ENCODE data around the gene OR5AS1. TPM values are rescaled to one million over a fixed set of nuclear protein-coding genes. Genes with fewer than 3 reads are reported as not detected.
"Not testable (repeated sequence)": the region's sequence is repeated elsewhere in the genome, so short reads cannot be mapped to it uniquely, and the experiment has no call there.

OR5AS1 gene
- not detected in 2 replicates for total RNA-seq

DNA sequence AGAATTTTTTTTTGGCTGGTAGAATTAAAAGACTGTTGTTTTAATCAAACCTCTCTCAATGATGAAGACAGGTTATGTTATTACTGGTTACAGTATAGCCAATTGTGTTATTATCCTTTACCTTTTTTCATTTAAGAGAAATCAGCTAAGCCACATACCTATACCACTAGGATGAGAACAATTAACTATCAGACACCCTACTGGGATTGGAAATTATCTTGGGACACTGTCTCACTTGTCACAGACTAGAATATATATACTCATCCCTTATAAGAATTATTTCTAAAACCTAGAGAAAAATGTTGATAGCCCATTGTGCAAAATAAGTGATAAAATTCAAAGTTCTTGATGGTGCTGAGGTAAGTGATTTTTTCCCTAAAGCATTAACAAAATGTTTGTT lies at the start of gene OR5AS1:
OR5AS1 (plus strand) TSS at position 301 of the 400 bp plus-strand sequence. CDS start 2,765 bp downstream, outside the sequence.
- H3K27me3 Mint-ChIP-seq (ENCODE audit: low read depth): no peaks in the 10 kb centered on the region
- H3K4me1 Mint-ChIP-seq (ENCODE audit: low read depth): no peaks in the 10 kb centered on the region
- H3K9me3 Mint-ChIP-seq: peaks cover 46% of the 10 kb centered on the region
- DNase-seq (ENCODE audit: low spot score): no peak
- H3K36me3 Mint-ChIP-seq (ENCODE audit: low read depth): no peaks in the 10 kb centered on the region
- no peak within 1 kb of the TSS for H3K4me3 Mint-ChIP-seq (ENCODE audit: low read depth)
- intact Hi-C loops (cut with micrococcal nuclease): no loop called here
- H3K27ac Mint-ChIP-seq: no peak within 1 kb of the TSS

DNA sequence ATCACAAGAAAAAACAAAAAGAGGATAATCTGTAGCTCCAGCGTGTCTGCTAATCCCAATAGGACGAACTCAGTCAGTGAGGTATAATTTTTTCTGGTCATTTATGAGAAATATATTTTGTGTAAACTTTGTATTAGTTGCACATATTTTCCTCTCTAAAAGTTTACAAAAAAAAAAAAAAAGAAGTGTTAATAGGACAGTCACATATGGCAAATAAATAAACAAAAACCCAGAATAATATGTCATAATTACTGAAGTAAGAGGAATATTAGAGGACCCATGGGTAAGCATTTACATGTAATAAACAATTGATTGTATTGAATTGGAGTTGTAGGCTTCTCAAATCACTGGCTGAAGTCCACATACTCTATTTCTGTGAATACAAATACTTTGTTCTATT lies 32.9 kb upstream of the OR5AS1 start, which contains the start of gene OR5F1:
OR5F1 (minus strand) TSS at position 101 of the 400 bp plus-strand sequence; CDS start at position 101, 0 bp downstream.
- no peak for DNase-seq (ENCODE audit: low spot score)

DNA sequence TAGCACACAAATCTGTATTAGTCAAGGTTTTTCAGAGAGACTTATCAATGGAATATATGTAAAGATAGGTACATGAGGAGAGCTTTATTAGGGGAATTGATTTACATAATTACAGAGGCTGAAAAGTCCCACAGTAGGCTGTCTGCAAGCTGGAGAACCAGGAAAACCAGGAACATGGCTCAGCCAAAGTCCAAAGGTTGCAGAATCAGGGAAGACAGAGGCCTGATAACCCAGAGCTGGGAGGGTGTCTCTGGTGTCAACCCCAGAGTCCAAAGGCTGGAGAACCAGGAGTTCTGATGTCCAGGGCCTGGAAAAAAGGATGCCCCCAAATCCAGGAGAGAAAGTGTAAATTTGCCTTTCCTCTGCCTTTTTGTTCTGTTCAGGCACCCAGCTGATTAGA lies 16.7 kb upstream of the OR5AS1 start:
- intact Hi-C loops (cut with micrococcal nuclease): no loop called here
- no peak for DNase-seq (ENCODE audit: low spot score)
- Mint-ChIP-seq H3K36me3 (ENCODE audit: low read depth) (no peaks in the 10 kb centered on the region), H3K27ac (no peak overlapping the region), H3K4me3 (ENCODE audit: low read depth) (no peak overlapping the region), H3K9me3 (peaks cover 31% of the 10 kb centered on the region), H3K27me3 (ENCODE audit: low read depth) (no peaks in the 10 kb centered on the region), H3K4me1 (ENCODE audit: low read depth) (no peaks in the 10 kb centered on the region)

More for the DNA sequence above, 32.9 kb upstream of the OR5AS1 start, which contains the start of gene OR5F1:
- no peak within 1 kb of the TSS for H3K4me3 Mint-ChIP-seq (ENCODE audit: low read depth)
- intact Hi-C loops (cut with micrococcal nuclease): no loop called here
- H3K27me3 Mint-ChIP-seq (ENCODE audit: low read depth): no peaks in the 10 kb centered on the region
- no peaks in the 10 kb centered on the region for H3K4me1 Mint-ChIP-seq (ENCODE audit: low read depth)
- peaks cover 38% of the 10 kb centered on the region for H3K9me3 Mint-ChIP-seq
- no peak within 1 kb of the TSS for H3K27ac Mint-ChIP-seq
- H3K36me3 Mint-ChIP-seq (ENCODE audit: low read depth): no peaks in the 10 kb centered on the region

DNA sequence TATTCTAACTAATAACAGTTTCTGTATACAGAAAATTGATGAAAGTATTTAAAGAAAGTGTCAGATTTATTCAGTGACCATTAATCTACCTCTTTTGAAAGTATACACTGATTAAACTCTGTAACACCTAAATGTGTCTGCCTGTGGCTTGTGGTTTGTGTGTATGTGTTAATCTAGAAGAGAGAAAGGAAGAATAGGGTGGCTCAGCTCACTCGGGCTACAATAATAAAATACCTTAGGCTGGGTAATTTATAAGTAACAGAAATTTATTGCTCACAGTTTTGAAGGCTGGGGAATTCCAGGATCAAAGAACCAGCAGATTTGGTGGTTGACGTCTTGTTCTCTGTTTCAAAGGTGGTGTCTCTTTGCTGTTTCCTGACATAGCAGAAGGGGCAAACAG lies 13.6 kb upstream of the OR5AS1 start:
- H3K36me3 Mint-ChIP-seq (ENCODE audit: low read depth): no peaks in the 10 kb centered on the region
- peaks cover 34% of the 10 kb centered on the region for H3K9me3 Mint-ChIP-seq
- no peak for DNase-seq (ENCODE audit: low spot score)
- intact Hi-C loops (cut with micrococcal nuclease): no loop called here
- no peak overlapping the region for H3K27ac Mint-ChIP-seq
- H3K4me1 Mint-ChIP-seq (ENCODE audit: low read depth): no peaks in the 10 kb centered on the region
- H3K4me3 Mint-ChIP-seq (ENCODE audit: low read depth): no peak overlapping the region
- no peaks in the 10 kb centered on the region for H3K27me3 Mint-ChIP-seq (ENCODE audit: low read depth)

DNA sequence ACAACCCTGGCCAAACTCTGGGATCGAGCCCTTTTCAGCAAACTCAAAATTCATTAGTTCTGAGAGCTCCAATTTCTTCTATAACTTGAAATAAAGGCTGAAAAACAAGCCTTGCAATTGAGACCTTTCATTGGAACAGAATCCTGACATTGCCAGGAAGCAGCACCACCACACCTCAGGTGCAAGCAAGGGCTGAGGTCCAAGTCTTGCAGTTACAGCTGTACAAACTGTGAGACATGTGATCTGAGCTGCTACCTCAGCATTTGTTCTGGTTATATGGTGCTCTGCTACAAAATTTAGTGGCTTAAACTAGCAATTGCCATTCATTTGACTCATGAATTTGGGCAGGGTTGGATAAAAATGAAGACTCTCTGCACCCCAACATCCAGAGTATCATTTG lies 18.1 kb downstream of the OR5AS1 start:
- H3K27ac Mint-ChIP-seq: no peak overlapping the region
- peaks cover 25% of the 10 kb centered on the region for H3K9me3 Mint-ChIP-seq
- no peaks in the 10 kb centered on the region for H3K36me3 Mint-ChIP-seq (ENCODE audit: low read depth)
- H3K27me3 Mint-ChIP-seq (ENCODE audit: low read depth): no peaks in the 10 kb centered on the region
- H3K4me3 Mint-ChIP-seq (ENCODE audit: low read depth): no peak overlapping the region
- no peaks in the 10 kb centered on the region for H3K4me1 Mint-ChIP-seq (ENCODE audit: low read depth)
- no peak for DNase-seq (ENCODE audit: low spot score)
- intact Hi-C loops (cut with micrococcal nuclease): no loop called here

DNA sequence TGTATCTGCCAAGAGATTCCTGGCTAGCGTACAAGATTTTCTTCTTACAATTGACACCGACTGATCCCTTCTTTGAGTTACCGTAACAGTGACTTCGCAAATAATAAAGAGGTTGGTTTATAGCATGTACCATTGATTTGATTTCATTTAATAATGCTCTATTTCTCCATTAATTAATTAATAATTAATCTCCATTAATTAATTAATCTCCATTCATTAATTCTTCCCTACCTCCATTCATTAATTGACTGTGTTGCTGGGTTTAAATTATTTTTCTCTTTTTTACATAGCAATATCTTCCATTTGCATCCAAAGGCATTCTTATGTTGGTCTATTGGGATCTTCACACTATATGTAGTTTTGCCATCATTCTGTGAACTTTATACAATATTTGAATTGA lies 21.0 kb downstream of the OR5AS1 start:
- H3K27ac Mint-ChIP-seq: no peak overlapping the region
- H3K9me3 Mint-ChIP-seq: peaks cover 21% of the 10 kb centered on the region
- no peaks in the 10 kb centered on the region for H3K36me3 Mint-ChIP-seq (ENCODE audit: low read depth)
- no peaks in the 10 kb centered on the region for H3K27me3 Mint-ChIP-seq (ENCODE audit: low read depth)
- no peak for DNase-seq (ENCODE audit: low spot score)
- H3K4me3 Mint-ChIP-seq (ENCODE audit: low read depth): no peak overlapping the region
- intact Hi-C loops (cut with micrococcal nuclease): no loop called here
- no peaks in the 10 kb centered on the region for H3K4me1 Mint-ChIP-seq (ENCODE audit: low read depth)

DNA sequence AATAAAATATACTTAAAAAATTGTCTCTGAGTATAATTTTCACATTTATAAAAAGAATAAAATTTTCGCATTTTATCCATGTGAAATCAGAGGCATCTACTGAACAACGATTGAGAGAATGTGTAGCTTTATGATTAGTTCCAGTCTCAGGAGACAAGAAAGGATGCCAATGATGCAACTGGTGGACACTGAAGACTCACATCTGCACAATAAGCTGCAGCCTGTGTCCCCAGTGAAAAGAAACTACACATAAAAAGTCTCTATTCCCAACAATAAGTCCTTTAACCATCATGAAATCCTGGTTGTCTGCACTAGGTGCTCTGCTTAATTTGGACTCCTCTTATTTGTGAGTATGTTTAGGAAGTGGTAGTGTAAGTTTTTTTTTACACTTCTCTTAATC lies 22.0 kb downstream of the OR5AS1 start:
- no peak overlapping the region for H3K27ac Mint-ChIP-seq
- H3K4me1 Mint-ChIP-seq (ENCODE audit: low read depth): no peaks in the 10 kb centered on the region
- intact Hi-C loops (cut with micrococcal nuclease): no loop called here
- H3K9me3 Mint-ChIP-seq: peaks cover 27% of the 10 kb centered on the region
- DNase-seq (ENCODE audit: low spot score): no peak
- H3K36me3 Mint-ChIP-seq (ENCODE audit: low read depth): no peaks in the 10 kb centered on the region
- no peaks in the 10 kb centered on the region for H3K27me3 Mint-ChIP-seq (ENCODE audit: low read depth)
- no peak overlapping the region for H3K4me3 Mint-ChIP-seq (ENCODE audit: low read depth)

DNA sequence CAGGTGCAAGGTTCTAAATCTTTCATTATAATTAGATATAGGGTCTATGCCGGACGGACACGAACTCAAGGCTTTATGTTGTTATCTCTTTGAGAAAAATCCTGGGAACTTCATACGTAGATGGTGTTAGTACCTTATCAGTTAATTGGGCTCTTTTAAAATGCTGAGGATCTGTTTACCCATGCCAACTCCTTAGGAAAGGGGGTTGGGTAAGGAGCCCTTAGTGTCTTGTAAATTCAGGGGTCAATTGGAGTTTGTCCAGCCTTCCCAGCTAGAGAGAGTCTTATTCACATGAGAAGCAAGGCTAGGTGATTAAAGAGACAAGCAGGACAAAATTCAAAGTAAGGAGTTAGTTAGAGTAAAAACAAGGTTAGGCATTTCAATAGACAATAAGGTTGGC lies 28.9 kb downstream of the OR5AS1 start:
- H3K9me3 Mint-ChIP-seq: peaks cover 58% of the 10 kb centered on the region
- H3K36me3 Mint-ChIP-seq (ENCODE audit: low read depth); H3K4me1 Mint-ChIP-seq (ENCODE audit: low read depth); intact Hi-C loops (cut with micrococcal nuclease); H3K4me3 Mint-ChIP-seq (ENCODE audit: low read depth); H3K27ac Mint-ChIP-seq; DNase-seq (ENCODE audit: low spot score); H3K27me3 Mint-ChIP-seq (ENCODE audit: low read depth): not testable (repeated sequence)

DNA sequence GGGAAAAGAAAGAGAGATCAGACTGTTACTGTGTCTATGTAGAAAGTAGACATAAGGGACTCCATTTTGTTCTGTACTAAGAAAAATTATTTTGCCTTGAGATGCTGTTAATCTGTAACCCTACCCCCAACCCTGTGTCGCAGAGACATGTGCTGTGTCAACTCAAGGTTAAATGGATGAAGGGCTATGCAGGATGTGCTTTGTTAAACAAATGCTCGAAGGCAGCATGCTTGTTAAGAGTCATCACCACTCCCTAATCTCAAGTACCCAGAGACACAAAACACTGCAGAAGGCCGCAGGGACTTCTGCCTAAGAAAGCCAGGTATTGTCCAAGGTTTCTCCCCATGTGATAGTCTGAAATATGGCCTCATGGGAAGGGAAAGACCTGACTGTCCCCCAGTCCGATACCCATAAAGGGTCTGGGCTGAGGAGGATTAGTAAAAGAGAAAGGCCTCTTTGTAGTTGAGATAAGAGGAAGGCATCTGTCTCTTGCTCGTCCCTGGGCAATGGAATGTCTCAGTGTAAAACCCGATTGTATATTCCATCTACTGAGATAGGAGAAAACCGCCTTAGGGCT lies 30.3 kb downstream of the OR5AS1 start:
- H3K9me3 Mint-ChIP-seq: peaks cover 47% of the 10 kb centered on the region
- H3K27ac Mint-ChIP-seq; DNase-seq (ENCODE audit: low spot score); H3K36me3 Mint-ChIP-seq (ENCODE audit: low read depth); intact Hi-C loops (cut with micrococcal nuclease); H3K4me1 Mint-ChIP-seq (ENCODE audit: low read depth); H3K27me3 Mint-ChIP-seq (ENCODE audit: low read depth); H3K4me3 Mint-ChIP-seq (ENCODE audit: low read depth): not testable (repeated sequence)

DNA sequence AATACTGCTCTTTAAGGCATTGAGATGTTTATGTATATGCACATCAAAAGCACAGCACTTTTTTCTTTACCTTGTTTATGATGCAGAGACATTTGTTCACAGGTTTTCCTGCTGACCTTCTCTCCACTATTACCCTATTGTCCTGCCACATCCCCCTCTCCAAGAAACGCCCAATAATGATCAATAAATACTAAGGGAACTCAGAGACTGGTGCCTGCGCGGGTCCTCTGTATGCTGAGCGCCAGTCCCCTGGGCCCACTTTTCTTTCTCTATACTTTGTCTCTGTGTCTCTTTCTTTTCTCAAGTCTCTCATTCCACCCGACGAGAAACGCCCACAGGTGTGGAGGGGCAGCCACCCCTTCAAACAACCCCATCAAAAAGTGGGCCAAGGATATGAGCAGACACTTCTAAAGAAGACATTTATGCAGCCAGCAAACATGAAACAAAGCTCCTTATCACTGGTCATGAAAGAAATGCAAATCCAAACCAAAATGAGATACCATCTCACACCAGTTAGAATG lies 30.9 kb downstream of the OR5AS1 start:
- H3K36me3 Mint-ChIP-seq (ENCODE audit: low read depth); DNase-seq (ENCODE audit: low spot score); H3K4me3 Mint-ChIP-seq (ENCODE audit: low read depth); intact Hi-C loops (cut with micrococcal nuclease); H3K4me1 Mint-ChIP-seq (ENCODE audit: low read depth); H3K27me3 Mint-ChIP-seq (ENCODE audit: low read depth); H3K27ac Mint-ChIP-seq: not testable (repeated sequence)
- peaks cover 49% of the 10 kb centered on the region for H3K9me3 Mint-ChIP-seq

DNA sequence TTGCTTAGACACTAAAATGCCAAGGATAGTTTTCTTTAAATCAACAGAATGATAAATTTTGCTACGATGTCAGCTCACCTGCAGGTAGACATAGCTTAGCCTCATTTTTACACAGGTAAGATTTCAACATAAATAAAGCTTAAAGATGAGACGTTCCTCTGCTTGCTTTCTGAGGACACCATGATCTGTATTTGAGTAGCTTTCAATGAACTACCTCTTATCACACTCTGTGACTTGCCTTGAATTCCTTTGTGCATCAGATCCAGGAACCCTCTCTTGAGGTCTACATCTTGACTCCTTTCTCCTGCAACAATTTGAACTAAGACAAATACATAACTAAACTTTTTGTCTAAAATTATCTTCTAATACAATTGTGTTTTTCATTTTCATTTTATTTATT lies 39.5 kb downstream of the OR5AS1 start:
- Mint-ChIP-seq H3K36me3 (ENCODE audit: low read depth) (no peaks in the 10 kb centered on the region), H3K27ac (no peak overlapping the region), H3K9me3 (peaks cover 37% of the 10 kb centered on the region), H3K4me1 (ENCODE audit: low read depth) (no peaks in the 10 kb centered on the region), H3K27me3 (ENCODE audit: low read depth) (no peaks in the 10 kb centered on the region), H3K4me3 (ENCODE audit: low read depth) (no peak overlapping the region)
- intact Hi-C loops (cut with micrococcal nuclease): no loop called here
- DNase-seq (ENCODE audit: low spot score): no peak

Measured in activated T-helper 2 cell treated with anti-CD3 and anti-CD28 coated beads, Interferon-gamma antibody, Interleukin-2, Interleukin-4, amounts not matched to agents 10 μg/mL and 5 μg/mL and 100 μg/mL, durations not matched to agents 14 hours and 24 hours and 36 hours (primary cell).